Hypothalamus (tissue), 51 donors: ENCODE measurements around the gene CNPY2.
A peak's percentile ranks its signal among the peaks of the same experiment; 100 is the strongest.
"Not testable (repeated sequence)": the region's sequence is repeated elsewhere in the genome, so short reads cannot be mapped to it uniquely, and the experiment has no call there.

Experiments
- DNase-seq, 51 donors: peaks; one replicate each; lab custom pipeline; 2025; lab: John Stamatoyannopoulos, UW

Gene CNPY2

GRCh38 chr12:56315622-56316473, at the start of gene CNPY2:
Gene CNPY2, minus strand, starts transcription at chr12:56315988. Its CDS starts 771 bp downstream, at chr12:56315217.
- DNase-seq: peak; percentile 70 to 99 (median 92)

GRCh38 chr12:56362130-56363059, 46.6 kb upstream of the CNPY2 start, which contains the start of gene APOF:
Gene APOF, minus strand, starts transcription at chr12:56362857. Its CDS starts 112 bp downstream, at chr12:56362745.
- no peak for DNase-seq

- DNase-seq: no peak
Observed at GRCh38 chr12:56361487-56362129, 45.8 kb upstream of the CNPY2 start.

GRCh38 chr12:56359851-56360767, 44.3 kb upstream of the CNPY2 start, which contains the start of gene STAT2:
Gene STAT2, minus strand, starts transcription at chr12:56360107. Its CDS starts 3,536 bp downstream, at chr12:56356571.
- peak; percentile 80 to 100 (median 99) for DNase-seq

- peak in 26 of 51 donors; percentile 6 to 69 (median 30) for DNase-seq
Observed at GRCh38 chr12:56358836-56359532, 43.2 kb upstream of the CNPY2 start.

GRCh38 chr12:56351325-56351724, 35.5 kb upstream of the CNPY2 start:
- no peak for DNase-seq

GRCh38 chr12:56350662-56351061, 34.9 kb upstream of the CNPY2 start:
- no peak for DNase-seq

- DNase-seq: no peak
Observed at GRCh38 chr12:56348776-56349175, 33.0 kb upstream of the CNPY2 start.

- DNase-seq: not testable (repeated sequence)
Observed at GRCh38 chr12:56347255-56347654, 31.5 kb upstream of the CNPY2 start.

- peak in 1 of 51 donors; percentile 6 for DNase-seq
Observed at GRCh38 chr12:56346675-56347074, 30.9 kb upstream of the CNPY2 start.

GRCh38 chr12:56342290-56342689, 26.5 kb upstream of the CNPY2 start:
- DNase-seq: not testable (repeated sequence)

- DNase-seq: no peak
Observed at GRCh38 chr12:56341616-56342015, 25.8 kb upstream of the CNPY2 start.

GRCh38 chr12:56339158-56339422, 23.3 kb upstream of the CNPY2 start:
- no peak for DNase-seq

- no peak for DNase-seq
Observed at GRCh38 chr12:56338308-56339157, 22.7 kb upstream of the CNPY2 start, which contains the start of gene IL23A. Gene IL23A, plus strand, starts transcription at chr12:56338884. Its CDS starts 161 bp downstream, at chr12:56339045.

- DNase-seq: no peak
Observed at GRCh38 chr12:56337753-56338251, 22.0 kb upstream of the CNPY2 start.

- peak in 10 of 51 donors; percentile 2 to 35 (median 9) for DNase-seq
Observed at GRCh38 chr12:56336361-56337167, 20.8 kb upstream of the CNPY2 start.

GRCh38 chr12:56335527-56335926, 19.7 kb upstream of the CNPY2 start:
- DNase-seq: not testable (repeated sequence)
